GM19193 (cell line): ENCODE measurements around the gene SLX9.

ENCODE experiments used
- POLR2A ChIP-seq: IDR thresholded peaks from 4 replicates; pipeline ENCODE4 v1.6.1; 2011; ENCODE audit not compliant: insufficient read depth, insufficient read length; ENCODE audit errors: extremely low read depth

SLX9 gene

DNA sequence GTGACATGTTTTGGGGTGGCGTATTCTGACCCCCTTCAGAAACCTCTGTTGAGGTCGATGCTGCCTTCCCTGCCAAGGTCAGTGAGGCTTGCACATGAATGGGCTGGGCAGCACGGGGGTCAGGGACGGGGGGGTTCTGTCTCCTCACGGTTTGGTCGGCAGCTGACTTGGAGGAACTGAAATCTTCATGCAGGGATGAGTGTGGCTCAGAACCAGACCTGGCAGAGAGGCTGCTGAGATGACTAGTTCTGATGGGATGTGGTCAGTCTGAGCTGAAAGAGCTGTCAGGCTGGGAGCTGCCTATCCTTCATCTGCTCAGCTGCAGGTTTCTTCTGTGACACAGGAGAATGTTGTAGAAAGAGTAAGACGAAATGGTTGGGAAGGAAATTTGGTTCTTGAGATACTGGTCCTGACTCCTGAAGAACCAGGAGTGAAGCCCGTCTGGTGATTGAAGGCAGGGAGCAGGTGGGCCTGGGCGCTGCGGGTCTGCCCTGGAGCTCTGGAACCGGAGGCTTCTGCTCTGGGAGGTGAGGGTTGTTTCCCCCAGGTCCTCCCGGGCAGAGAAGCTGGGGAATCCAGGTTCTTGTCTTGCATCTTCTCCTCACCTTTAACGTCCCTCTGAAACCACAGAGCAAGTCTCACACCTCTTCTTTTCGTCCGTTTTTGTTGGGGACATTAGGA, 3.3 kb downstream of the SLX9 start:
- TF ChIP-seq POLR2A = no peak

DNA sequence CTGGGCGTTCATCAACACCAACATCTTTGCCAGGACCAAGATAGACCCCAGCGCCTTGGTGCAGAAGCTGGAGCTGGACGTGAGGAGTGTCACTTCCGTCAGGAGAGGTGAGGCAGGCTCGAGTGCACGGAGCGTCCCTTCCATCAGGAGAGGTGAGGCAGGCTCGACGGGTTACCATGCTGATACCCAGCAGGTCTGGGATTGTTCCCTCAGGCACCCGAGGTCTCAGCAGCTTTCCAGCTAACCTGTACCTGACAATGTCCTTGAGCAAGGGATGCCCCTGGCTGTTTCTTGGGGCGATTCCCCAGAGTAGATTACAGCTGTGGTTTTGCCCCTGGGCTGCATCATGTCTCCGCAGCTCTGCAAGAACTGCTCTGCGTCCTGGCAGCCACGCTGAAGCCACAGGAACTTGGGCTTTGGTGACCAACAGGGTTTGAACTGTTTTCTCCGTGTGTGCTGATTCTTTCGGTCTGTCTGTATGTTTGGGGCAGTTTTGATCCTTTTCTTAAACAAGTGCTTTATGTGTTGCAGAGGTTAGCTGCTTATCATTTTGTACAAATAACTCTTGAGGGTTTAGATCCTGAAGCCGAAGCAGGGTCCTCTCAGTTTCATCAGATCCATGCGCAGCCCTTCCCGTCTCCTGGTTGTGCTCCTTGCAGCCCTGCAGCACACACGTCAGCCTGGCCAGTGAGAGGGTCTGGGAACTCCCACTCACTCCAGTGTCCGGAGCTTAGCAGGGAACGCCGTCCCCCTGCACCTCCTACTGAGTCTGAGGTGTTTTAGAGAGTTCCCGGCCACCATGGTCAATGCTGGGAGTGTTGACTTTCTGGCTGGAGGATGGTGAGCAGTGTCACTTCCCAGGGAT, 4.1 kb downstream of the SLX9 start:
- TF ChIP-seq POLR2A = no peak

DNA sequence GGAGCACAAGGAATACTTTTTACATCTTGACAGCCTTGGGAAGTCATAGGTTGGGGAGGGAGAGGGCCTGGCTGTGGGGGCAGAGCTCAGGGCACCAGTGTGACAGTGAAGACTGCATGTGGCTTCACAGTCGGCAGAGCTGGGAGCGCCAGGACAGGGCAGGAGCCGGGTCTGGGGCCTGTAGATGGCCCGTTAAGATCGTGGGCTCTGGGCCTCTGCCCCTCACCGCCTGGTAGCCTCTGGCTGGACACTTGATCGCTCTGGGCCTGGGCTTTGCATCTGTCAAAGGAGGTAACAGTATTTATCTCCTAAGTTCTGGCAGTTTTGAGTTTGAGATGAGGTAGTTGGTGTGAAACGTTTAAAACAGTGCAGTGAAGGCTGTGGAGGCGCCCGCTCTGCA, 4.8 kb downstream of the SLX9 start:
- TF ChIP-seq POLR2A = no peak

DNA sequence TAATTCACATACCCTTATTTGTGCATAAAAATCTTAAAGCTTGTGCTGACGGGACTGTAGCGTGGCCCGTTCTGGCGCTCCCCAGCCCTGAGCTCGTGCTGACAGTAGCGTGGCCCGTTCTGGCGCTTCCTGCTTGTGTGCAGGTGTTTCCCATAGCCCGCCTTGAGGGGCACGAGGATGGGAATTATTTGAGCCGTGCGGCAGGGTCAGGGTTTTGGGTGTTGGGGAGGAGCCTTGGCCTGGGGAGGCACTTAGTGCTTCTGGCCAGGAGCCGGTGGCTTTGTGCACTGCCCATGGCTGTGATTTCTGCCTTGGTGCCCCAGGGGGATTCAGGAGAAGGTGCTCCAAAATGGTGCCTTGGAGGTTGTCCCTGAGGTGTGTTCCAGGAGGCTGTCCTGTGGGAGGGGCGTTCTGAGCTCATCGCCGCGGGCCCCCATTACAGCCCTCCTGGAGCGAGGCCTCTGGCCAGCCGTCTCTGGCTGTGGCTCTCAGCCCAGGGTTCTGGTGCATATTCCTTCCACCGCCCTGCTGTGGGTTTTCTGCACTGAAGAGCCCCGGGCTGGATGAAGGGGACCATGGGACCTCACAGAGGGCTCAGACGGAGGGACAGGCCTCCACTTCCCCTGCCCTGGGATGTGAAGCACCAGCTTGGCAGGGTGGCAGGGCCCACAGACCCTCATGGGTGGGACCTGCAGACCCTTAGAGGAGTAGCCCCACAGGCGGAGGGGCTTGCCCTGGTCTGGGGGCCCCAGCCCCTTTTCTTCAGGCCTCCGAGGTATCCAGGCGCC, 6.6 kb downstream of the SLX9 start:
- no peak for TF ChIP-seq POLR2A

DNA sequence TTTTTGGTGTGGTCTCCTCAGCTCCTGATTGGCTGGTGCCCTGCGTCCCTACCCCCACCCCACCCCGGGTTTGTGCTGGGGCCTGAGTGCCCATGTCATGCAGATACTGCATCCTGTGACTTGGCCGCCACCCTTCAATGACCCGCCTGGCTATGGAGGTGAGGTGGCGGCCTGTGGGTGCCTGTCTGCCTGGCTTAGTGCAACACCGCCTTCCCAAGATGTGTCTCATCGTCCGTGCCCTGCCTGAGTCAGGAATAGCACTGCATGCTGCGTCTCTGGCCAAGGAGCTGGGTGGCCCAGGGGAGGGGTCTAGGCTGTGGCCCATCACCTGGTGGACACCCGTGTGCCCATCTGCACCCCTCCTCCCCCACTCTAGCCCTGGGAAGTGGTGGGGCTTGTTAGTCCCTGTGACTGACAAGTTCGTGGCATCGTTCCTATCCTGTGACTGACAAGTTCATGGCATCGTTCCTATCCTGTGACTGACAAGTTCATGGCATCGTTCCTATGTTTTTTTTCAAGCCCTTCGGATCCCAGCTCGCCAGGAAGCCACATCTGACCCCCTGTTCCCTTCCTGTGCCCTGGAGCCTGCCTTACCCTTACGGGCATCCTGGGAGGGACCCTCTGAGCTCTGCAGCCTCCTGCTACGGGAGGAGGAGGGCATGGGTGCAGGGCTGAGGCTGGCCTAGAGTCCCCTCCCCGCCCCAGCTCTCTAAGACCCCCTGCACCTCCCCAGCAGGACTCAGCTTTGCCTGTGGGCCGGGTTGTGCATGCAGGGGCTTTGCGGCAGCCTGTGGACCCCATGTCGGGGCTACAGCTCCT, 7.5 kb downstream of the SLX9 start:
- no peak for TF ChIP-seq POLR2A

DNA sequence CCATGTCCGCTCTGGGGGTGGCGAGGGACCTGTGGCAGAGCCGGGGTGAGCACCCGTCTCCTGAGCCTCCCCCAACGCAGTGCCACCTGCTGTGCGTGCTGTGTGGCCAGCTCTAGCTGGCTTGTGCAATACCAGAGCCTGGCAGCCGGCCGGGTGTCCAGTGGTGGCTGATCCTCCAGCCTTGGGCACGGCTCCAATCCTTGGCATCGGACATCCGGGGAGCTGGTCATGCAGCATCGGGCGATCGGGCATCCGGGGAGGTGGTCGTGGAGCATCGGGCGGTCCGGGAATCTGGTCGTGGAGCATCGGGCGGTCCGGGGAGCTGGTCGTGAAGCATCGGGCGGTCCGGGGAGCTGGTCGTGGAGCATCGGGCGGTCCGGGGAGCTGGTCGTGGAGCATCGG, 8.1 kb downstream of the SLX9 start:
- no peak for TF ChIP-seq POLR2A

DNA sequence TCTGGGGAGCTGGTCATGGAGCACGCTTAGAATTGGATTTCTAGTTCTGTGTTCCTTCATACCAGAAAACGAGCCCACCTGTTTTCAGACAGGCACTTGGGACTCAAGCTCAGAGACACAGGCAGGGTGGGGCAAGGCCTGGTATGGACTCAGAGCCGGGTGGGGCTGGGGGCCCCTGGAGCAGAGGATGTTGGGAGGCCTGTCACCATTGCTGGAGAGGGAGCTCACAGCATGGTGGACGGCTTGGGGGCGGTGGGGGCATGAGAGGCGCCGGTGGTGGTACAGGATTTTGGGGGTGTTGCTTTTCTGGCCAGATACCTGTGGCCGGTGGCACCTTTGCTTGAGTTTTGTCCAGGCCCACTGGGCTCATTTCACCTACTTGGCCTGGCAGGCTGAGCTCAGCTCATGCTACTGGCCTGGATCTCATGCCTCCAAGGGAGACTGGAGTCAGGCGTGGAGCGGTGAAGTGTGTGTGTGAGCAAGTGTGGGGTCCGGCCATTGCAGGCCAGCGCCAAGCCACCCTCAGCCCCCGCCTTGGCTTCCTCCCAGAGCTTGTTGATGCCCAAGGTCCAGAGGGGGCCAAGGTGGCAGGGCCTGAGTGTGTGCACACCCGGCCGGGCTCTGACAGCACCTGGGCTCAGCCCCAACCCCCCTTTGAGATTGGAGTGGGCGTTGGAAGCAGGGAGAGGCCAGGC, 8.7 kb downstream of the SLX9 start:
- TF ChIP-seq POLR2A = no peak

DNA sequence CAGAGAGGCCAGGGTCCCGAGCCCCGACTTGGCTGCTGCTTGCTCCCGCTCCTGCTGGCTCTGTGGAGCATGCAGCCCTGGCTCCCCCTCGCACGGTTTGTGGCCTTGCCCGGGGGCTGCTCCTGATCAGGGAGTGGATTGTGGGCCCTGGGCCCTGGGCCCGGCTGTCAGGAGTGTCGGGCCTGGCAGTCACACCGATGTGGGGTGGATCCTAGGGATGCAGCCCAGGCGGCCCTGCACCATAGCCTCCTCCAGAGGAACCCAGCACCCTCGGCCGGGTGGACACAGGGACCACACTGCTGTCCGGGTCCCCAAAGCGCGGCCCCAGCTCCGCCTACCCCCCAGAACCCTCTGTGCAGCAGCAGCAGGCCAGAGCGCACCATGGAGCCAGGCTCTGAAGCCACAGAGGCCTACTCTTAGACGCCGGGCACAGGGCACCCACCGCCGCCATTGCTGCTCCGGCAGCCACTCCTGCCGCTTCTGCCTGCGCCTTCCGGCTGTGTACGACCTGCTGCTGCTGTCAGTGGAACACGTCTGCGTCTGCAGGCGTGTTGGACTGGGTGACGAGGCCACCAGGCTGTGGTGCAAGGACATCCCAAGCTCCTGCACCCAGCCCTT, 9.4 kb downstream of the SLX9 start:
- TF ChIP-seq POLR2A = no peak

DNA sequence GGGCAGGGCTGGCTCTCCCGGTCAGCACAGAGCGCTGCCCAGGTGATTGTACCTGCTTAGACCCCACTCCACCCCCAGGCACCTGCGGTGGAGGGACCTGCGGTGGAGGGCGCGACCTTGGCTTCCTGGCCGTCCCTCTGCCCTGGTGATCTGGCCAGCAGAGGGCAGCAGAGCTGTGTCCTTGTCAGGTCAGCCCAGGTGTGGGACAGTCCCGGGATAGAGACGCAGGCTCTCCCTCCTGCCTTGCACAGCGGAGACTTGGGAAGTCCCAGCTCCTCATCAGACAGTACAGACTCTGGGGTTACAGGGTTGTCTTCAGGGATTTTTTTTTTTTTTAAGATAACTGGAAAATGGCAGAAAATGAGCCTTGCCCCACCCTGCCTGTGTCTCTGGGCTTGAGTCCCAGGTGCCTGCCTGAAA, 10.0 kb downstream of the SLX9 start:
- no peak for TF ChIP-seq POLR2A

DNA sequence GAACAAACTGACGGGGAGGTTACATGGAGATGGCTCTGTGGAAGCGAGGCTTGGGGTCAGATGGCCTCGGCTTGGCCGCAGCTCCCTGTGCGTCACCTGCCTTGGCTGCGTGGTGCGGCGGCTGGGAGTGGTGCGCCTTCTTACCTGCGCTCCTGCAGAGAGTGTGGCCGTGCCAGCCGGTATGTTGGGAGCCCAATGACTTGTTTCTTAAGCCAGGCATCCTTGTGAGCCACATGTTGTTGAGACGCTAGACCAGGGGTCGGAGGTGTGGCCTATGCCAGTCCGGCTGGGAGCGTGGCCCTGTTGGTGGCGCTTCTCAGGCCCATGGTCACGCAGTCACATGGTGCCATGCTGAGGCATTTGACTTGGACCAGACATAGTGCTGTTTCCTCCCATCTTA, 10.5 kb downstream of the SLX9 start:
- TF ChIP-seq POLR2A = no peak

DNA sequence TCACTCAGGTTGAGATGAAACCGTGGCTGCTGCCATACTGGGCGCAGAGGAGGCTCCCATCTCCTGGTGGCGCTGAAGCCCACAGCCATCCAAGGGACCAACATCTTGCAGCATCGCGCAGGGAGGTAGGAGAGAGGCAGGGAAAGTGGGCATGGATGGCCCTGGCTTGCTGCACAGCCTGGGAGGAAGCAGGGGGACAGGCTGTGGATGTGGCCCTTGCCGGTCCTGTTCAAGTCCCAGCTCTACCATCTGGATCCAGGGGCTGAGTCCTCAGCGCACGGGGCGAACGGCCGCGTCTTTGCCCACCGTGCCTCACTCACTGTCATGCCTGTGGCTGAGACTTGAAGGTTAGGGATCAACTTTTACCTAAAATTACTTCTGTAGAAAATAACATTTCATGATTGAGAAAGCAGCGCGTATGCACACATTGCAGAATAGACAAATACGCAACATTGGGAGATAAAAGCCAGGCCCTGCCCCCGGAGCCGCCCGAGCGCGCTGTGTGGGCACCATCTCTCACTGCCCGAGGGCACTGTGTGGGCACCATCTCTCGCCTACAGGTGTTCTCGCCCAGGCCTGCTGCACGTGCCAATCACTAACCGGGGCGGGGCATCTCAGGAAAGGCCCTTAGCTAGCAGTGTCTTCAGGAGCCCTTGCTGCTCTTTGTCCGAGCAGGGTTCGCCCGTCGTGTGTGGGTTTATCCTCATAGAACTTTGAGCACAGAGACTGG, 11.5 kb downstream of the SLX9 start:
- no peak for TF ChIP-seq POLR2A

DNA sequence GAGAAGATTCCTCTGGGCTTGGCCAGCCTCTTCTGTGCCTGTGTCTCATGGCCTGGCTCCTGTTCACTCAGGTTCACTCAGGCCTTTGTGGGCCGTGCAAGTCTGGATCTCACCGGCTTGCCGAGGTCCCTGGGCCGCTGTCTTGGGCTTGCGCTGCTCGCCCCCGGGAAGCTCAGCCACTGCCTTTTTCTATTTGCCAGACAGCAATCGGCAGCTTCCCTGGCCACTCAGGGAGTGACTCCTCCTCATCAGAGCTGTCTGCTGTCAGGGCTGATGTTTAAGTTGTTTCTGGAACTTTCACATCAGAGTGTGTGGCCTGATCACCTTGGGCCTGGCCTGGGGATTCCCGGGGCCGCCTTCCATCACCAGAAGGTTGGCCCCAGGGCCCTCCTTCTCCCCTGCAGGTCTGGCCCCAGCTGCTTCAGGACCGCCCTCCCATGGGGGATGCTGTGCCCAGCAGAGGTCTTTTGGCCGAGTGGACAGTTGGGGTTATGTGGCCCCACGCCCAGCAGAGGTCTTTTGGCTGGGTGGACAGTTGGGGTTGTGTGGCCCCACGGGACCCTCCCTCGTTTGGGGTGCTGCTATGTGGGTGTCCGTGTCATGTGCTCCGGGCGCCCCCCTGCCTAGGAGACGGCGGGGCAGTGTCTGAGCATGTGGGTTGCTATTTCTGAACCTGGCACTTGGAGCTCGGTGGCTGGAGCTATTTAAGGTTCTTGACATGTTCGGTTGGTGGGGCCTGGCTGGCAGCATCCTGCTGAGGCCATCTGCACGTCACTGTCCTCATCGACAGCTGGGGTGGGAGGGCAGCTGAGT, 12.5 kb downstream of the SLX9 start:
- no peak for TF ChIP-seq POLR2A

DNA sequence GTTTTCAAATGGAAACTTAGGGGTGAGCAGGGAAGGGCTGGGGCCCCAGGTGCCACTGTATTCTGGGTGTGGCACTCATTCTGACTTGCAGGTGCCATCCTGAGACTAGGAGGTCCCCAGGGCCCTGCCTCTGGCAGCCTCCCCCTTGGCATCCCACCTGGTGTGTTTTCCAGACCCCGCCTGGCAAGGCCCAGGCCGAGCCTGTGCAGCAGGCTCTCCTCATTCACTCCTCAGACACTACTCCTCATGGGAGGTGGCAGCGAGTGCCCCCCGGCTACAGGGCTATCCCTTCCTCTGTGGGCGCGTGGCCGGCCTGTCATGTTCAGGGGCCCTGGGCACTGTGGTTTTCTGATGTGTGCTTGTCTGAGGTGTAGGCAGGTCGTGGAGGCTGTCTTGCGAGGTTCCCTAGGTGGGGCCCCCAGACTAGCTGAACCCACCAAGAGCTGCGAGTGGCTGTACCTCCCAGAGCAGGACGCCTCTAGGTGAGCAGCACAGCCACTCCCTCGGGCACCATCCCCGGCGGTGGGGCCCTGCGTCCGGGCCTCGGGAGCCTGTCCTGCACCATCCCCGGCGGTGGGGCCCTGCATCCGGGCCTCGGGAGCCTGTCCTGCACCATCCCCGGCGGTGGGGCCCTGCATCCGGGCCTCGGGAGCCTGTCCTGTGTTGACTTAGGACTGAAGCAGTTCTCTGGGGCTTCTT, 13.2 kb downstream of the SLX9 start:
- no peak for TF ChIP-seq POLR2A
